ENCODE data around the gene CRABP2. TPM values are rescaled to one million over a fixed set of nuclear protein-coding genes. Genes with fewer than 3 reads are reported as not detected.
A peak's percentile ranks its signal among the peaks of the same experiment; 100 is the strongest.

Gene CRABP2
- total RNA-seq, 2 donors from 2014 or later = 0.99 to 3.6 TPM

- Histone ChIP-seq H3K36me3 (replicated peaks in 1 of 2; ENCODE audit: insufficient read depth in 1 of 2, low read depth in 2 of 2) (no peaks in the 10 kb centered on the region), H3K9me3 (no peaks in the 10 kb centered on the region), H3K4me1 (peaks cover 50% of the 10 kb centered on the region), H3K27me3 (peaks cover 0 to 13% of the 10 kb centered on the region in 2 donors), H3K4me3 (no peak overlapping the region), H3K27ac (no peak overlapping the region)
- ATAC-seq = no peak
- 56 to 67% methylated on average over 4 to 10 of the region's 10 CpGs for WGBS, 2 donors
- intact Hi-C loops (cut with DNase I) = loop anchor here (5.0 kb wide), 1 partner anchor 37 kb away; no protein-coding TSS in a partner anchor
- TF ChIP-seq POLR2A (IDR thresholded peaks at IDR 0.05) = no peak
- TF ChIP-seq, protein P1, sequence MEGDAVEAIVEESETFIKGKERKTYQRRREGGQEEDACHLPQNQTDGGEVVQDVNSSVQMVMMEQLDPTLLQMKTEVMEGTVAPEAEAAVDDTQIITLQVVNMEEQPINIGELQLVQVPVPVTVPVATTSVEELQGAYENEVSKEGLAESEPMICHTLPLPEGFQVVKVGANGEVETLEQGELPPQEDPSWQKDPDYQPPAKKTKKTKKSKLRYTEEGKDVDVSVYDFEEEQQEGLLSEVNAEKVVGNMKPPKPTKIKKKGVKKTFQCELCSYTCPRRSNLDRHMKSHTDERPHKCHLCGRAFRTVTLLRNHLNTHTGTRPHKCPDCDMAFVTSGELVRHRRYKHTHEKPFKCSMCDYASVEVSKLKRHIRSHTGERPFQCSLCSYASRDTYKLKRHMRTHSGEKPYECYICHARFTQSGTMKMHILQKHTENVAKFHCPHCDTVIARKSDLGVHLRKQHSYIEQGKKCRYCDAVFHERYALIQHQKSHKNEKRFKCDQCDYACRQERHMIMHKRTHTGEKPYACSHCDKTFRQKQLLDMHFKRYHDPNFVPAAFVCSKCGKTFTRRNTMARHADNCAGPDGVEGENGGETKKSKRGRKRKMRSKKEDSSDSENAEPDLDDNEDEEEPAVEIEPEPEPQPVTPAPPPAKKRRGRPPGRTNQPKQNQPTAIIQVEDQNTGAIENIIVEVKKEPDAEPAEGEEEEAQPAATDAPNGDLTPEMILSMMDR (IDR thresholded peaks at IDR 0.05) = no peak
- no peak for DNase-seq
Measured at GRCh38 chr1:156658945-156659574, 46.3 kb downstream of the CRABP2 start.

GRCh38 chr1:156658496-156658895, 46.9 kb downstream of the CRABP2 start:
- H3K27me3 ChIP-seq = peaks cover 0 to 13% of the 10 kb centered on the region in 2 donors
- no peak overlapping the region for H3K27ac ChIP-seq
- no peak for ATAC-seq
- intact Hi-C loops (cut with DNase I) = loop anchor here (5.0 kb wide), 1 partner anchor 36 kb away; no protein-coding TSS in a partner anchor
- TF ChIP-seq, protein P1 (IDR thresholded peaks at IDR 0.05) = no peak
- TF ChIP-seq POLR2A (IDR thresholded peaks at IDR 0.05) = no peak
- no peaks in the 10 kb centered on the region for H3K36me3 ChIP-seq (replicated peaks in 1 of 2; ENCODE audit: insufficient read depth in 1 of 2, low read depth in 2 of 2)
- peaks cover 50% of the 10 kb centered on the region for H3K4me1 ChIP-seq
- WGBS, 2 donors = 71 to 82% methylated on average over 9 to 14 of the region's 14 CpGs
- no peak for DNase-seq
- no peak overlapping the region for H3K4me3 ChIP-seq
- no peaks in the 10 kb centered on the region for H3K9me3 ChIP-seq

GRCh38 chr1:156657741-156658319, 47.6 kb downstream of the CRABP2 start:
- no peak for TF ChIP-seq POLR2A (IDR thresholded peaks at IDR 0.05)
- TF ChIP-seq, protein P1 (IDR thresholded peaks at IDR 0.05) = no peak
- H3K4me1 ChIP-seq = peaks cover 50% of the 10 kb centered on the region
- ATAC-seq (no peak), DNase-seq (no peak)
- H3K4me3 ChIP-seq = no peak overlapping the region
- intact Hi-C loops (cut with DNase I) = loop anchor here (5.0 kb wide), 1 partner anchor 36 kb away; no protein-coding TSS in a partner anchor
- no peaks in the 10 kb centered on the region for H3K36me3 ChIP-seq (replicated peaks in 1 of 2; ENCODE audit: insufficient read depth in 1 of 2, low read depth in 2 of 2)
- whole genome bisulfite sequencing, 2 donors = 6 to 20% methylated on average over 13 to 14 of the region's 15 CpGs
- H3K27ac ChIP-seq = no peak overlapping the region
- no peaks in the 10 kb centered on the region for H3K9me3 ChIP-seq
- peaks cover 0 to 13% of the 10 kb centered on the region in 2 donors for H3K27me3 ChIP-seq

DNA sequence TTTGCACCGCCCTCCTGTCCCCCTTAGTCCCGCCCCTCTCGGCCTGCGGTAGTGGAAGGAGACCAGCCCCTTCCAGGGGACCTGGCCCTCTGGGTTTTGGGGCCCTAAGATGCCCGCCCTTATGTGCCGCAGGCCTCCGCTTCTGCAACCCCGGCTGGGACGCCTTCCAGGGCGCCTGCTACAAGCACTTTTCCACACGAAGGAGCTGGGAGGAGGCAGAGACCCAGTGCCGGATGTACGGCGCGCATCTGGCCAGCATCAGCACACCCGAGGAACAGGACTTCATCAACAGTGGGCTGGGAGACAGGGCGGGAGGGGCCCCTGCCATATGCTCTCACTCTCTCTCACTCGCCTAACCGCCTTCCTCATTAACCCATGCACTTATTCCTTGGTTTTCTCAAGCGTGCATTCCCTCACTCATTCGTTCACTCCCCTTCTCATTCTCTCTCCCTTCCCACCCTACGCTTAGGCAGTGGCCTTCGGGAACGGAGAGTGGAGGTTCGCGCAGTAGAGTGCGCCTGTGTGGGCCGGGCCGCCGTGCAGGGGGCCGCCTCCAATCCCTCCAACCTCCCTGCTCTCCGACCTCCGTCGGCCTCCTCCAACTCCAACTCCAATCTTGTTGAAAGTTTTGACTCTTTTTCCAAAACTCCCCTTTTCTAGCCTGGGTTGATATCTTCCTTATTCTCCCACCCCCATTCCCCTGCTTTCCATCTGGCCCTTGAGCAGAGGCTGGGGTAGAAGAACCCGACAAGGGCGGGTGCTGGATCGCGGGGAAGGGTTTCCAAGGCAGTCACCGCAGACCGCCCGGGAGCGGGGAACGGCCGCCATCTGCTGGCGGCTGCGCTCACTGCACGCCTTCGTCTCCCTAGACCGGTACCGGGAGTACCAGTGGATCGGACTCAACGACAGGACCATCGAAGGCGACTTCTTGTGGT, 48.3 kb downstream of the CRABP2 start:
- Histone ChIP-seq H3K36me3 (replicated peaks in 1 of 2; ENCODE audit: insufficient read depth in 1 of 2, low read depth in 2 of 2) (no peaks in the 10 kb centered on the region), H3K4me3 (no peak overlapping the region), H3K27me3 (peaks cover 0 to 13% of the 10 kb centered on the region in 2 donors), H3K9me3 (no peaks in the 10 kb centered on the region), H3K4me1 (peaks cover 44% of the 10 kb centered on the region), H3K27ac (no peak overlapping the region)
- ATAC-seq (peak; percentile 53), DNase-seq (peak; percentile 68 to 80 (median 78))
- TF ChIP-seq POLR2A (IDR thresholded peaks at IDR 0.05) = no peak
- TF ChIP-seq, protein P1 (IDR thresholded peaks at IDR 0.05) = peak; percentile 91 to 97 (median 94)
- WGBS, 2 donors = 3 to 4% methylated on average over 46 to 54 of the region's 54 CpGs
- intact Hi-C loops (cut with DNase I) = loop anchor here (5.0 kb wide), 1 partner anchor 35 kb away; no protein-coding TSS in a partner anchor

Measured in body of pancreas (tissue), 4 donors.